Measurements from ENCODE around the gene GRIK1. TPM values are rescaled to one million over a fixed set of nuclear protein-coding genes. Genes with fewer than 3 reads are reported as not detected.

GRIK1 gene
- total RNA-seq, 2 experiments from 2014 or later: not detected

GRCh38 chr21:29658177-29658933 lies 281.4 kb downstream of the GRIK1 start:
- DNase-seq: no peak
- H3K4me1 Mint-ChIP-seq: peaks cover 19% of the 10 kb centered on the region
- H3K4me3 Mint-ChIP-seq: no peak overlapping the region
- ChIA-PET POLR2A (no interaction called here), CTCF (no interaction called here)
- no peaks in the 10 kb centered on the region for H3K36me3 Mint-ChIP-seq (ENCODE audit: low read depth)
- peaks cover 7% of the 10 kb centered on the region for H3K9me3 Mint-ChIP-seq
- peaks cover 4% of the 10 kb centered on the region for H3K27me3 Mint-ChIP-seq
- H3K27ac Mint-ChIP-seq: no peak overlapping the region

- Mint-ChIP-seq H3K4me1 (peaks cover 19% of the 10 kb centered on the region), H3K27ac (peak overlapping the region; percentile 68), H3K4me3 (no peak overlapping the region), H3K27me3 (peaks cover 4% of the 10 kb centered on the region), H3K36me3 (ENCODE audit: low read depth) (no peaks in the 10 kb centered on the region), H3K9me3 (peaks cover 7% of the 10 kb centered on the region)
- DNase-seq: no peak
- CTCF ChIA-PET: no interaction called here
- POLR2A ChIA-PET: no interaction called here
These were observed 282.4 kb downstream of the GRIK1 start for GRCh38 chr21:29657240-29657989.

DNA sequence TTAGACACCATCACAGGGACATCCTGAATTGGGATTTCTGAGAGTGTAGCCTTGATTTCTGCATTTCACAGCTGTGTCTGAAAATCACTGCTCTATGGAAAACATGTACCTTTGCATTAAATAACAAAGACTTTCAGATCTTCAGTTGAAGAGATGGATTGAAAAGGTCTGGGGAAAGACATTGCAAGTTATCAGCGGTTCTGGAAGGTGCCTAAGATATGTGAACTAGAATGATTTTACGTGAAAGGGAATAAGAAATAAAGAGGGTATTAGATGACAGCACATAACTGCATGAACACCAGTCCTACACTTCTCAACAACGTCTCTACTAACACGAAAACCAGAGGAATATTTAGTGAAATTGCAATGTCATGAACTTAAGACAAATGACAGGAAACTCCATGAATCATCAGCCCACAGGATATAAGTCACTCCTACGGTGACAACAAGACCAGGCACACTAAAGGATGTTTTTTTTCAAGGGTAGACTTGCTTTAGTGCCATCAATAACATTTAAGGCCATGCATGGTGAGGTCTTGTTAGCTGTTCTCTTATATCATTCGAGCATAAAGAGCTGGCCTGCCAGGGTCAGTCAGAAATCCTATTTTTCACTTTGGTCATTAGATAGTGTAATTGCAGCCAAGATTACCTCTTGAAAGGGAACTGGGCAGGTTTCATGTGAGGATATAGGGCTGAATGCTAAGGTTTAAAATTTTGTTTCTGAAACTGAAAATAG lies 283.1 kb downstream of the GRIK1 start:
- Mint-ChIP-seq H3K27me3 (no peaks in the 10 kb centered on the region), H3K4me1 (peaks cover 19% of the 10 kb centered on the region), H3K36me3 (ENCODE audit: low read depth) (no peaks in the 10 kb centered on the region), H3K9me3 (peaks cover 7% of the 10 kb centered on the region), H3K4me3 (no peak overlapping the region), H3K27ac (peak overlapping the region; percentile 68)
- peak; percentile 12 for DNase-seq
- CTCF ChIA-PET: no interaction called here
- POLR2A ChIA-PET: no interaction called here

GRCh38 chr21:29655577-29655976 lies 284.2 kb downstream of the GRIK1 start:
- no peaks in the 10 kb centered on the region for H3K27me3 Mint-ChIP-seq
- peaks cover 7% of the 10 kb centered on the region for H3K9me3 Mint-ChIP-seq
- no peaks in the 10 kb centered on the region for H3K36me3 Mint-ChIP-seq (ENCODE audit: low read depth)
- CTCF ChIA-PET: no interaction called here
- no peak overlapping the region for H3K27ac Mint-ChIP-seq
- POLR2A ChIA-PET: no interaction called here
- no peak for DNase-seq
- H3K4me1 Mint-ChIP-seq: peaks cover 18% of the 10 kb centered on the region
- no peak overlapping the region for H3K4me3 Mint-ChIP-seq

DNA sequence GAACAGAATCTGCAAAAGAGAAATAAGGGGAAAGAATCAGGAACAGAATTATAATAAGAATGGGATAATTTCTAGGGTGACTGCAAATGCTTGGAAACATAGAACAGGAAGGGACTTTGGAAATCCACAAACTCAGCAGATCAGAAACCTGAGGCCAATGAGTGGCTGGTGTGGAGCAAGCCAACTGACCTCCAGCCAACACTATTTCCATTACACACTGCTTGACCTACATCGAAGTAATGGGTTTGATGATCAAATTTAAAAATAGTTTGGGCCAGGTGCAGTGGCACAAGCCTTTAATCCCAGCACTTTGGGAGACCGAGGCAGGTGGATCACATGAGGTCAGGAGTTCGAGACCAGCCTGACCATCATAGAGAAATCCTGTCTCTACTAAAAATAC lies 284.9 kb downstream of the GRIK1 start:
- Mint-ChIP-seq H3K27me3 (no peaks in the 10 kb centered on the region), H3K36me3 (ENCODE audit: low read depth) (no peaks in the 10 kb centered on the region), H3K27ac (no peak overlapping the region), H3K9me3 (peaks cover 4% of the 10 kb centered on the region), H3K4me3 (no peak overlapping the region), H3K4me1 (peaks cover 18% of the 10 kb centered on the region)
- CTCF ChIA-PET: no interaction called here
- DNase-seq: no peak
- POLR2A ChIA-PET: no interaction called here

DNA sequence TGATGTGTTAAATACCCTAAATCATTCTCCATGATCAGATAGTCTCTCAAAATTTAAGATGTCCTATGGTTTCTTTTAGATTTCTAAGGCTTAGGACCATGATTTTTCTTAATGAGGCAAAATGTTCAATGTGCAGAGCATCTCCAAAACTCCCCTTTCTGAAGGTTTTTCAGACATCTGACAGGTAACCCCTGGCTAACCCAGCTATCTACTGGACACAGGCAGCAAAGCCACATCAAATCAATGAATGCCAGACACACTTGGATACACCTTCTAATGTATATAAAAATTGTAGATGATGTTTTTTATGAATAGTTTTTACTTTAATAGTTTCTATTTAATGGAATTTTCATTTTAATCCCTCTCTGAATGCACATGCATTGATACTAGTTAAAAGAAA lies 285.6 kb downstream of the GRIK1 start:
- POLR2A ChIA-PET: no interaction called here
- Mint-ChIP-seq H3K36me3 (ENCODE audit: low read depth) (no peaks in the 10 kb centered on the region), H3K4me3 (no peak overlapping the region), H3K9me3 (peaks cover 4% of the 10 kb centered on the region), H3K27ac (no peak overlapping the region), H3K27me3 (no peaks in the 10 kb centered on the region), H3K4me1 (peaks cover 18% of the 10 kb centered on the region)
- CTCF ChIA-PET: interaction anchor here (0.7 kb wide), 1 partner anchor 392 kb away, joined by 3 read pairs; no protein-coding TSS in a partner anchor
- no peak for DNase-seq

- Mint-ChIP-seq H3K36me3 (ENCODE audit: low read depth) (no peaks in the 10 kb centered on the region), H3K27ac (no peak overlapping the region), H3K9me3 (peaks cover 2% of the 10 kb centered on the region), H3K4me3 (no peak overlapping the region), H3K27me3 (no peaks in the 10 kb centered on the region), H3K4me1 (peaks cover 8% of the 10 kb centered on the region)
- ChIA-PET POLR2A (no interaction called here), CTCF (no interaction called here)
- DNase-seq: no peak
These were observed 289.2 kb downstream of the GRIK1 start for GRCh38 chr21:29650523-29651022.

GRCh38 chr21:29649406-29649814 lies 290.4 kb downstream of the GRIK1 start:
- no peak overlapping the region for H3K4me3 Mint-ChIP-seq
- ChIA-PET CTCF (no interaction called here), POLR2A (no interaction called here)
- no peak for DNase-seq
- no peaks in the 10 kb centered on the region for H3K27me3 Mint-ChIP-seq
- H3K4me1 Mint-ChIP-seq: peaks cover 6% of the 10 kb centered on the region
- no peaks in the 10 kb centered on the region for H3K9me3 Mint-ChIP-seq
- no peaks in the 10 kb centered on the region for H3K36me3 Mint-ChIP-seq (ENCODE audit: low read depth)
- H3K27ac Mint-ChIP-seq: no peak overlapping the region

GRCh38 chr21:29648710-29649240 lies 291.0 kb downstream of the GRIK1 start:
- no peaks in the 10 kb centered on the region for H3K36me3 Mint-ChIP-seq (ENCODE audit: low read depth)
- ChIA-PET POLR2A (no interaction called here), CTCF (no interaction called here)
- no peak overlapping the region for H3K4me3 Mint-ChIP-seq
- no peak for DNase-seq
- peak overlapping the region; percentile 51 for H3K27ac Mint-ChIP-seq
- no peaks in the 10 kb centered on the region for H3K9me3 Mint-ChIP-seq
- H3K27me3 Mint-ChIP-seq: no peaks in the 10 kb centered on the region
- peaks cover 6% of the 10 kb centered on the region for H3K4me1 Mint-ChIP-seq

GRCh38 chr21:29647353-29647781 lies 292.4 kb downstream of the GRIK1 start:
- H3K27ac Mint-ChIP-seq: no peak overlapping the region
- H3K9me3 Mint-ChIP-seq: no peaks in the 10 kb centered on the region
- no peaks in the 10 kb centered on the region for H3K27me3 Mint-ChIP-seq
- ChIA-PET CTCF (no interaction called here), POLR2A (no interaction called here)
- no peak for DNase-seq
- H3K4me3 Mint-ChIP-seq: no peak overlapping the region
- H3K36me3 Mint-ChIP-seq (ENCODE audit: low read depth): no peaks in the 10 kb centered on the region
- H3K4me1 Mint-ChIP-seq: peaks cover 6% of the 10 kb centered on the region

- no peak for DNase-seq
- Mint-ChIP-seq H3K27me3 (no peaks in the 10 kb centered on the region), H3K4me3 (no peak overlapping the region), H3K4me1 (peaks cover 6% of the 10 kb centered on the region), H3K9me3 (no peaks in the 10 kb centered on the region), H3K27ac (no peak overlapping the region), H3K36me3 (ENCODE audit: low read depth) (no peaks in the 10 kb centered on the region)
- POLR2A ChIA-PET: no interaction called here
- CTCF ChIA-PET: no interaction called here
These were observed 293.9 kb downstream of the GRIK1 start for GRCh38 chr21:29645666-29646553.

DNA sequence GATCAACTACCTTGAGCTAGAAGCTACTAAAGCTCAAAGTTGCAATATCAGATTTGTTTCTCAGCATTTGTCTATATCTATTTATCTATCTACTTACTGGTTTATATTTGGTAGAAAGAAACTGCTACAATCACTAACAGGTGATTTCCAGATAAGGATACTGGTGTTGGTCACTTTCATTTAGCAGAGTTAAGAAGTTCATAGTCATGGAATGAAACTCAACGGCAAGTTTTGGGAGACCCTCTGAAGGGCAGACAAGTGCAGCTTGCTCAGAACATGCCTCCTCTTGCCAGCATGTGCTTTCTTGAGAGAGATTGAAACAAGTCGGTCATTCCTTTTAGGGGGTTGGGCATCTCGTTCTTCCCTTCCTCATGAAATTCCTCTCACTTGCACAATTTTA lies 296.5 kb downstream of the GRIK1 start:
- no peaks in the 10 kb centered on the region for H3K27me3 Mint-ChIP-seq
- H3K4me1 Mint-ChIP-seq: peaks cover 3% of the 10 kb centered on the region
- DNase-seq: no peak
- CTCF ChIA-PET: interaction anchor here (1.5 kb wide), 2 partner anchors 10 to 51 kb away, joined by 4 to 6 read pairs; no protein-coding TSS in a partner anchor
- POLR2A ChIA-PET: no interaction called here
- H3K4me3 Mint-ChIP-seq: no peak overlapping the region
- H3K36me3 Mint-ChIP-seq (ENCODE audit: low read depth): no peaks in the 10 kb centered on the region
- H3K27ac Mint-ChIP-seq: no peak overlapping the region
- no peaks in the 10 kb centered on the region for H3K9me3 Mint-ChIP-seq
